GM18519 (cell line): ENCODE measurements around the gene CTIF.

Source experiments
- ATAC-seq: cut with Tn5 transposase; IDR thresholded peaks from one replicate; pipeline ENCODE4 v1.9.1; 2021; ENCODE audit warnings: mild to moderate bottlenecking, moderate library complexity; ENCODE audit not compliant: unreplicated experiment, low FRiP score

Gene CTIF

GRCh38 chr18:48837676-48838075, 298.8 kb downstream of the CTIF start:
- ATAC-seq = no peak

GRCh38 chr18:48838166-48838775, 299.4 kb downstream of the CTIF start:
- no peak for ATAC-seq

DNA sequence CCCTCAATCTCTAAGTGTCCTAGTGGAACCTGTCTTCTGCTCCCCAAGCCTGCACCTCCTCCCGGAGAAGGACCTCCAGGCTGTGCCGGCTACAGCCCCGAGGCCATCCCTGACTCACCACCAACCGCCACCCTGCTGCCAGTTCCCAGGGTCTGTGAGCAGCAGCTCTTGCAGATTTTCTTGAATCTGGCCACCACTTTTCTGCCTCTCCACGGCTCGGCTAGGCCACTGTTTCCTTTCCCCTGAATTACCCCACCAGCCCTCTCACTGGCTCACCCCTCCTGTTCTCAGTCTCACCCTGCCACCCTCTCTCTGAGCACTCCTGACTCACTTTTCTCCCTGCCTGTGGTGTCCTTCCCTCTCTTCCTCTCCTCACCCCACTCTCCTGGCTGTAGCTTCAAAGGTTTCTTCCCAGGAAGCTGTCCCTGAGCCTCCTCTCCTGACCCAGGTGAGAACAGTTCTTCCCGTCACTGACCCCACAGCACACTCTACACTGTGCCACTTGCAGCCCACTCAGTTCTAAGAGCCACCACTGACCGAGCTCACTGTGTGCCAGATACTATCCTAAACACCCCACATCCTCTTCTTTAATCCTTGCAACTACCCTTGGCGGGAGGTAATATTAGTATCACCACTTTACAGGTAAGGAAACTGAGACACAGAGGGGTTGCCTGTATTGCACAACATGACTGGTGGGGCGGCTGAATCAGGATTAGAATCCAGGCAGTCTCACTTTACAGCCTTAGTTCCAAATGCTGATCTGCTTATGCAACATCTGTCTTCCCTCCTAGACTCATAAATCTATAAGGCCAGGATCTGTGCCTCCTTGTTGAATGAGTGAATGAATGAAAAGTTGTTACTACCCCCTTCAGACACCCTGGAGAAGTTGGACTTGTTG, 300.3 kb downstream of the CTIF start:
- no peak for ATAC-seq

GRCh38 chr18:48839819-48840490, 301.1 kb downstream of the CTIF start:
- no peak for ATAC-seq

DNA sequence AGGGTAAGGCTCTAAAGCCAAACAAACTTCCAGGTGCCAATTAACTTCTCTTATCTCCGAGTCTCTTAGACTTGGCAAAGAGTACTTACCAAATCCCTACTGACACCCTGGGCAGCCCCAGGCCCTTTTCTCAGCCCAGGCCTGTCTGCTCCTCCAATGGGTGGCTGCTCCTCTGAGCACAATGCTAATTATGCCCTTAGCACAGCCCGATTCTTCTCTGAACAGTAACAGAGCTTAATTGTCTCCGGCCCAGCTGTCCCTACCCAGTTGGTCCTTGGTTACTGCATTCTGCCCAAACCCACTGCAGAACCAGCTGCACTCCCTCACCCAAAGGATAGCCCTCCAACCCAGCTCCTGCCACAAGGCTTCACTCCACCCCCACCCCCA, 301.7 kb downstream of the CTIF start:
- no peak for ATAC-seq

DNA sequence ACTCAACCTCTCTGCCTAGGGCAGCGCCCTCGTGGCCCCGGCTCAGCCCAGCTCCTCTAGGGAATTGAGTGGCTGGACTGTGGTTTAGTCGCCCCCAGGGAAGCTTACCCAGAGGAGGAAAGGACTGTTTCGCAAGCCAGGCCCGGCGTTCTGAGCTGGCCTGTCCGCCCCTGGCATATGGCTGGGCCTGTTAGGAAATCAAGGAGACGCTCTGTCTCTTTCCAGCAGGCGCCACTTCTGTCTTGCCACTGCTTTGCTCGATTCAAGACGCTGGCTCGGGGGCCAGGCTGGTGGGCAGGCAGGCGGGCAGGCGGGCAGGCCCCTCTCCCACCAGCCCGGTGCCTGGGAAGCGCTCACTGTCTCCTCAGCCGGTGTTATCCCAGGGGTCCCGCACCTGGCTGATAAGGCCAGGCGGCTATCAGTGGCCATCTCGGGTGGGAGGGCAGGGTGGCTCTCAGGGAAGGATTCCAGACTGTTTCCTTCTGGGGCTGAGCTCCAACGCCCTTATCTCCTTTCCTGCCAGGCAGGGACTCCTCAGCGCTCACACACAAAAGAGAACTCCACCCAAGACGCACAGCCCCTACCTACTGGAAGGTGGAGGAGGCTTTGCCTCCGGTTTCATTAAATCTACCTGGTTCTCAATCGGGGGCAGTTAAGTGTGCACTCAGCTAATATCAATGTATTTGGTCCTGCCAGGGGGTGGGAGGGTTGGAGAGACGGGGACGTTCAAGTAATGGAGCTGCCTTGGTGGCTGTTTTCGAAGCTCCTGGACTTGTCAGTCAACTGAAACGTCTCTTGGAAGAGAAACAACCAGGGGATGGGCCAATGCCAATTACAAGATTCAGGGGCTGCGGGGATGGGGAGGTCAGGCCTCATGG, 302.8 kb downstream of the CTIF start:
- no peak for ATAC-seq

GRCh38 chr18:48842259-48843061, 303.6 kb downstream of the CTIF start:
- no peak for ATAC-seq

DNA sequence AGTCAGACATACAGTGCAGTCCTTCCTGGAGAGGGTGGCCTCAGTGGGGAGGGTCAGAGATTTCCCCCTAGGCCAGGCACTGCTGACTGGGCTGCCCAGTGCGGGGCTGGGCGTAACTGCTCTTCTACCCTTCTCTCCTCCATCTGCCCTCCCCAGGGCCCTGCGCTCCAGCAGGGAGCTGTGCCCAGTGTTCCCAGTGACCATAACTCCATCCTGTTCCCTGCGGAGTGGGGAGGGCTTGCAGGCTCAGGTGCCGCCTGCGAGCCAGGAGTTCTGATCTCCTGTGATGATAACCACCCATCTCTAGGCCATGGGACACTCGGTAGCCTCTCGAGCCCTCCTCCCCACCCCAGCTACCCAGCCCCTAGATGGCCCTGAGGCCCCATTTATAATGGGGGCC, 304.3 kb downstream of the CTIF start:
- no peak for ATAC-seq

DNA sequence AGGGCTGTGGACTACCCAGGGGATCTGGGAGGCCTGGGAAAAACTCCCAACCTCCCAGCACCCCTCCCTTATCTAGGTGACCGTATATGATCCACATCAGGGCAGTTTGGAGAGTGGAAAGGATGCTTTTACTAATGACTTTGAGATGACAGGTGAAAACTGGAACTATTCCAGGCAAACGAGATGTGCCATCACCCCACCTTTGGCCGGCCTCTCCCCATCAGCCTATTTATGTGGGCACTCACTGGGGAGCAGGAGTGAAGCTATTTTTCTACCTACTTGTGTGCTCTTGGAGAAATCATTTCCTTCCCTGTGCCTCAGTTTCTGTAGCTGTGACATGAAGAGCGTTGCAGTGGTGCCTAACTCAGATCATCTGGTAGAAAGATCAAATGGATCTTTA, 304.8 kb downstream of the CTIF start:
- ATAC-seq = no peak

- ATAC-seq = no peak
These were observed 305.4 kb downstream of the CTIF start for GRCh38 chr18:48844271-48844670.

- no peak for ATAC-seq
These were observed 306.3 kb downstream of the CTIF start for GRCh38 chr18:48845174-48845573.

DNA sequence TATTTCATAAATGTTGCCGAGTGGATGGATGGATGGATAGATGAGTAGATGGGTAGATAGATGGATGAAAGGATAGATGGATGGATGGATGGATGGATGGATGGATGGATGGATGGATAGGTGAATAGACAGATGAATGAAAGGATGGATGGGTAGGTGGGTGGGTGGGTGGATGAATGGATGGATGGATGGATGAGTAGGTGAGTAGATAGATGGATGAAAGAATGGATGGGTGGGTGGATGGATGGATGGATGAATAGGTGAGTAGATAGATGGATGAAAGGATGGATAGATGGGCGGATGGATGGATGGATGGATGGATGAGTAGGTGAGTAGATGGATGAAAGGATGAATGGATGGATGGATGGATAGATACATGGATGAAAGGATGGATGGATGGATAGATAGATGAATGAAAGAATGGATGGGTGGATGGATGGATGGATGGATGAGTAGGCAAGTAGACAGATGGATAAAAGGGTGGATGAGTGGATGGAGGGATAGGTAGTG, 307.6 kb downstream of the CTIF start:
- ATAC-seq = no peak

- no peak for ATAC-seq
These were observed 309.1 kb downstream of the CTIF start for GRCh38 chr18:48847807-48848486.

- no peak for ATAC-seq
These were observed 309.9 kb downstream of the CTIF start for GRCh38 chr18:48848641-48849143.

DNA sequence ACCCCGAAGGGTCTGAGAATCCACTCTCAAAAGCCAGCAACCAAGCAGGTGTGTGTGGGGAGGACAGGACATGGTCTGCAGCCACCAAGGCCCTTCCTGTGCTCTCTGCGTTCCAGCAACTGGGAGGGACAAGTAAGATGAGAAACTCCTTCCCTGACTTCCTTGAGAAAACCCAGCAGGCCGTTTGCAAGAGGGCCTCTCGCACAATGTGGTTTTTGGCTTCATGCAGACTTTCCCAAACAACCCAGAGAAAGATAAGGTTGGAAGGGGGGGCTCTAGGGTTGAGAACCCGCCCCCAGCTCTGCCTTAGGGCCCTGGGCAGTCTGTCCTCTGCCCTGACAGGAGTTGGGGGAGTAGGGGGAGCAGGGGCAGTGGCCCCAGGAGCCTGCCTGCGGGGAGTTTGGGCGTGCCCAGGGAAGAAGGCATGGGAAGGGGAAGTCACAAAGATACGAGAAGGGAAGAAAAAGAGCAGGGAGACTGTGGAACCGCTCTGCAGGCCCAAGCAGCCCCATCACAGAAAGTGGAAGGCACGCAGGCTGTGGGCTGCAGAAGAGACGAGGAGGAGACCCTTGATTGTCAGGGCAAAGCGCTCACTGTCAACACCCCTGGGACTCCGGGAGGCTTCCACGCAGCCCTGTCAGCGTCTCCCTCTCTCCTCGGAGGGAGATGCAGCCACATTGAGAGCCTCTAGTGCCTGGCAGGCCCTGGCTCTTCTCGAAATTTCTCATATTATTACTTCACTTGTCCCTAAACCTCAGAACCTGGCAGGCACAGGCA, 312.2 kb downstream of the CTIF start:
- no peak for ATAC-seq

GRCh38 chr18:48851599-48851960, 312.7 kb downstream of the CTIF start:
- no peak for ATAC-seq

DNA sequence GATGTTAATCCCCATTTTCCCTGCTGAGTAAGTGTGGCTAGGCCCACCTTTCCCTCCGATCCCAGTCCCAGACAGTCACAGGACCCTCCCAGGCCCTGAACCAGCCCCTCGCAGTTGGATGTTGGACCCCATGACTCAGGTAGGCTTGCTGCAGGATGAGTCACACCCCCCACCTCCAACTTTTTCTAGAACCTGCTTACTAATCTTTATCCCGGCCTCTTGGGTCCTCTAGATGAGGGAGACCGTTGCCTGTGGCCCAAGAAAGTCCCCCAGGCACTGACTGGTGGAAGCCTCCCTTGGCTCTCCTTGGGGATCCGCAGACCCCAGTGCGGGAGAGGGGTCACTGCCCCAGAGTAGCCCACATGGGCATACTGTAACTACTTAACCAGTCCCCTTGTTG, 313.5 kb downstream of the CTIF start:
- no peak for ATAC-seq

- ATAC-seq = no peak
These were observed 314.0 kb downstream of the CTIF start for GRCh38 chr18:48852794-48853193.
